Measurements from ENCODE around the gene MSRB1.
"Not testable (repeated sequence)": the region's sequence is repeated elsewhere in the genome, so short reads cannot be mapped to it uniquely, and the experiment has no call there.

Gene MSRB1

GRCh38 chr16:1964506-1965395 lies 21.8 kb upstream of the MSRB1 start, which contains the start of gene RPS2:
Gene RPS2 (minus strand): TSS chr16:1964826. CDS start chr16:1964625, 201 bp downstream.
- in situ Hi-C loops (cut with MboI; ENCODE audit: low pct_unique_long_range_greater_than_20kb, low sequenced_read_pairs) = no loop called here
- peak; percentile 97 for DNase-seq

GRCh38 chr16:1963806-1964505 lies 21.0 kb upstream of the MSRB1 start:
- in situ Hi-C loops (cut with MboI; ENCODE audit: low pct_unique_long_range_greater_than_20kb, low sequenced_read_pairs) = no loop called here
- peak; percentile 50 for DNase-seq

GRCh38 chr16:1962161-1963153 lies 19.5 kb upstream of the MSRB1 start:
- DNase-seq; in situ Hi-C loops (cut with MboI; ENCODE audit: low pct_unique_long_range_greater_than_20kb, low sequenced_read_pairs): not testable (repeated sequence)

- DNase-seq = peak; percentile 43
- in situ Hi-C loops (cut with MboI; ENCODE audit: low pct_unique_long_range_greater_than_20kb, low sequenced_read_pairs) = no loop called here
Observed at GRCh38 chr16:1961651-1962067, 18.7 kb upstream of the MSRB1 start.

GRCh38 chr16:1960665-1961630 lies 17.9 kb upstream of the MSRB1 start:
- peak; percentile 80 for DNase-seq
- in situ Hi-C loops (cut with MboI; ENCODE audit: low pct_unique_long_range_greater_than_20kb, low sequenced_read_pairs) = no loop called here

GRCh38 chr16:1959269-1960039 lies 16.5 kb upstream of the MSRB1 start, which contains the start of gene NDUFB10:
Gene NDUFB10 (plus strand): TSS chr16:1959538. CDS start chr16:1959625, 87 bp downstream.
- peak; percentile 86 for DNase-seq
- in situ Hi-C loops (cut with MboI; ENCODE audit: low pct_unique_long_range_greater_than_20kb, low sequenced_read_pairs) = no loop called here

GRCh38 chr16:1958715-1959268 lies 15.8 kb upstream of the MSRB1 start:
- in situ Hi-C loops (cut with MboI; ENCODE audit: low pct_unique_long_range_greater_than_20kb, low sequenced_read_pairs) = no loop called here
- DNase-seq = no peak

GRCh38 chr16:1958143-1958491 lies 15.1 kb upstream of the MSRB1 start:
- in situ Hi-C loops (cut with MboI; ENCODE audit: low pct_unique_long_range_greater_than_20kb, low sequenced_read_pairs) = not testable (repeated sequence)

GRCh38 chr16:1957434-1958142 lies 14.6 kb upstream of the MSRB1 start:
- in situ Hi-C loops (cut with MboI; ENCODE audit: low pct_unique_long_range_greater_than_20kb, low sequenced_read_pairs) = not testable (repeated sequence)

More at GRCh38 chr16:1958143-1958491, 15.1 kb upstream of the MSRB1 start:
- not testable (repeated sequence) for DNase-seq

GRCh38 chr16:1953734-1954133 lies 10.7 kb upstream of the MSRB1 start:
- in situ Hi-C loops (cut with MboI; ENCODE audit: low pct_unique_long_range_greater_than_20kb, low sequenced_read_pairs) = no loop called here
- DNase-seq = no peak

More at GRCh38 chr16:1957434-1958142, 14.6 kb upstream of the MSRB1 start:
- DNase-seq = not testable (repeated sequence)

- in situ Hi-C loops (cut with MboI; ENCODE audit: low pct_unique_long_range_greater_than_20kb, low sequenced_read_pairs) = no loop called here
- no peak for DNase-seq
Observed at GRCh38 chr16:1950559-1950958, 7.6 kb upstream of the MSRB1 start.

GRCh38 chr16:1950047-1950446 lies 7.0 kb upstream of the MSRB1 start:
- in situ Hi-C loops (cut with MboI; ENCODE audit: low pct_unique_long_range_greater_than_20kb, low sequenced_read_pairs) = no loop called here
- no peak for DNase-seq

GRCh38 chr16:1949507-1949906 lies 6.5 kb upstream of the MSRB1 start:
- in situ Hi-C loops (cut with MboI; ENCODE audit: low pct_unique_long_range_greater_than_20kb, low sequenced_read_pairs) = no loop called here
- no peak for DNase-seq

- in situ Hi-C loops (cut with MboI; ENCODE audit: low pct_unique_long_range_greater_than_20kb, low sequenced_read_pairs) = no loop called here
- no peak for DNase-seq
Observed at GRCh38 chr16:1947369-1947670, 4.3 kb upstream of the MSRB1 start.

- no peak for DNase-seq
- in situ Hi-C loops (cut with MboI; ENCODE audit: low pct_unique_long_range_greater_than_20kb, low sequenced_read_pairs) = no loop called here
Observed at GRCh38 chr16:1946495-1947368, 3.7 kb upstream of the MSRB1 start.

Data from KBM-7 (cell line).